Activated naive CD4-positive, alpha-beta T cell treated with anti-CD3 and anti-CD28 coated beads, Interleukin-2, amount 10 ng/mL, durations not matched to agents 7 days and 5 days (primary cell): ENCODE results near the gene ATP2B2.
"Not testable (repeated sequence)": the region's sequence is repeated elsewhere in the genome, so short reads cannot be mapped to it uniquely, and the experiment has no call there.

ENCODE experiments used
- CTCF ChIA-PET: fragments of 350-600 bp; sonication (Branson Sonifier 250); formaldehyde crosslinking; loops from one replicate; lab custom pipeline; 2021; ENCODE audit warnings: antibody characterized with exemption; lab: Charles Lee
- DNase-seq: peaks from one replicate; pipeline ENCODE4 v3.0.0-alpha.2; 2020
- H3K27ac Mint-ChIP-seq: one replicate; pipeline ENCODE4 v1.8.0; 2021; ENCODE audit warnings: mild to moderate bottlenecking, moderate library complexity, mixed read lengths
- H3K27me3 Mint-ChIP-seq: one replicate; pipeline ENCODE4 v1.8.0; 2021; ENCODE audit warnings: mild to moderate bottlenecking, mixed read lengths
- H3K36me3 Mint-ChIP-seq: one replicate; pipeline ENCODE4 v1.8.0; 2021; ENCODE audit warnings: mixed read lengths
- H3K4me1 Mint-ChIP-seq: one replicate; pipeline ENCODE4 v1.8.0; 2021; ENCODE audit warnings: mixed read lengths
- H3K4me3 Mint-ChIP-seq: one replicate; pipeline ENCODE4 v1.8.0; 2021; ENCODE audit warnings: mild to moderate bottlenecking, moderate library complexity, mixed read lengths
- H3K9me3 Mint-ChIP-seq: one replicate; pipeline ENCODE4 v1.8.0; 2021; ENCODE audit warnings: mixed read lengths

ATP2B2 gene

GRCh38 chr3:10546181-10546624 lies 40.8 kb upstream of the ATP2B2 start:
- Mint-ChIP-seq H3K36me3 (no peaks in the 10 kb centered on the region), H3K9me3 (peaks cover 11% of the 10 kb centered on the region), H3K4me3 (no peak overlapping the region), H3K27ac (no peak overlapping the region), H3K27me3 (no peaks in the 10 kb centered on the region), H3K4me1 (peaks cover under 1% of the 10 kb centered on the region)
- CTCF ChIA-PET = no interaction called here
- DNase-seq = no peak

DNA sequence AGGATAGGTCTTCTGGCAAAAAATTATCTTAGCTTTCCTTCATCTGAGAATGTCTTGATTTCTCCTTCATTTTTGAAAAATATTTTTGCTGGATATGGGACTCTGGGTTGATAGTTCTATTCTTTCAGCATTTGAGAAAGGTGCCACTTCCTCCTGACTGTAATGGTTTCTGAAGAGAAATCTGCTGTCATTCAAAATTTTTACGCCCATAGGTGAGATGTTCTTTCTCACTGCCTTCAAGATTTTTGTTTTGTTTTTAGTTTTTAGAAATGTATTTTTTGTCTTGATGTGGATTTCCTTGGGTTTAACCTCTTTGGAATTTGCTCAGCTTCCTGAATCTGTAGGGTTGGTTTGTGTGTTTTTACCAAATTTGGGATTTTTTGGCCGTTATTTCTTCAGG lies 37.1 kb upstream of the ATP2B2 start:
- Mint-ChIP-seq H3K27ac (no peak overlapping the region), H3K27me3 (peaks cover 12% of the 10 kb centered on the region), H3K36me3 (no peaks in the 10 kb centered on the region), H3K9me3 (peaks cover 15% of the 10 kb centered on the region), H3K4me3 (no peak overlapping the region), H3K4me1 (no peaks in the 10 kb centered on the region)
- DNase-seq = no peak
- CTCF ChIA-PET = no interaction called here

- H3K36me3 Mint-ChIP-seq, H3K4me1 Mint-ChIP-seq, CTCF ChIA-PET, H3K4me3 Mint-ChIP-seq, H3K27ac Mint-ChIP-seq, DNase-seq: not testable (repeated sequence)
- H3K27me3 Mint-ChIP-seq = peaks cover 17% of the 10 kb centered on the region
- peaks cover 15% of the 10 kb centered on the region for H3K9me3 Mint-ChIP-seq
Measured at GRCh38 chr3:10540347-10540746, 35.0 kb upstream of the ATP2B2 start.

GRCh38 chr3:10534066-10534465 lies 28.7 kb upstream of the ATP2B2 start:
- Mint-ChIP-seq H3K9me3 (no peaks in the 10 kb centered on the region), H3K36me3 (no peaks in the 10 kb centered on the region), H3K27me3 (peaks cover 17% of the 10 kb centered on the region), H3K4me1 (no peaks in the 10 kb centered on the region), H3K4me3 (no peak overlapping the region), H3K27ac (no peak overlapping the region)
- no peak for DNase-seq
- CTCF ChIA-PET = interaction anchor here (1.5 kb wide), 1 partner anchor 204 kb away, joined by 4 read pairs; no protein-coding TSS in a partner anchor

DNA sequence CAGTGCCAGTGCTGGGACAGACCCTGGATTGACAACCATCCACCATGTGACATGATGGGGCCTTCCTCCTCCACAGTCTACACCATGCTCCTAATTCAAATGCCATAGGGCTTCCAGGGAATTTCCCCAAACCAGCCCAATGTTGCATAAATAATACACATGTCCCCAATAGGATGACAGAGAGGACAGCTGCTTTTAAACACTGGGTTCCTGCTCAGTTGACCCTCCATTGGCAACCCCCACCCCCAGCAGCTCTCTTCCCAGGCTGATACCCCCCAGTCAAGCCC lies 28.3 kb upstream of the ATP2B2 start:
- H3K4me1 Mint-ChIP-seq = no peaks in the 10 kb centered on the region
- no peaks in the 10 kb centered on the region for H3K36me3 Mint-ChIP-seq
- H3K4me3 Mint-ChIP-seq = no peak overlapping the region
- H3K27me3 Mint-ChIP-seq = peaks cover 14% of the 10 kb centered on the region
- H3K9me3 Mint-ChIP-seq = no peaks in the 10 kb centered on the region
- H3K27ac Mint-ChIP-seq = no peak overlapping the region
- CTCF ChIA-PET = interaction anchor here (1.5 kb wide), 1 partner anchor 205 kb away, joined by 4 read pairs; no protein-coding TSS in a partner anchor
- no peak for DNase-seq

- Mint-ChIP-seq H3K27me3 (peaks cover 9% of the 10 kb centered on the region), H3K4me3 (no peak overlapping the region), H3K36me3 (no peaks in the 10 kb centered on the region), H3K4me1 (no peaks in the 10 kb centered on the region), H3K27ac (no peak overlapping the region), H3K9me3 (no peaks in the 10 kb centered on the region)
- CTCF ChIA-PET = interaction anchor here (1.5 kb wide), 1 partner anchor 205 kb away, joined by 4 read pairs; no protein-coding TSS in a partner anchor
- no peak for DNase-seq
Measured at GRCh38 chr3:10532939-10533736, 27.8 kb upstream of the ATP2B2 start.

GRCh38 chr3:10531031-10531430 lies 25.6 kb upstream of the ATP2B2 start:
- Mint-ChIP-seq H3K9me3 (no peaks in the 10 kb centered on the region), H3K27ac (no peak overlapping the region), H3K4me3 (no peak overlapping the region), H3K36me3 (no peaks in the 10 kb centered on the region), H3K27me3 (peaks cover 10% of the 10 kb centered on the region), H3K4me1 (no peaks in the 10 kb centered on the region)
- CTCF ChIA-PET = no interaction called here
- no peak for DNase-seq

- no peak for DNase-seq
Measured at GRCh38 chr3:10530241-10530640, 24.9 kb upstream of the ATP2B2 start.

DNA sequence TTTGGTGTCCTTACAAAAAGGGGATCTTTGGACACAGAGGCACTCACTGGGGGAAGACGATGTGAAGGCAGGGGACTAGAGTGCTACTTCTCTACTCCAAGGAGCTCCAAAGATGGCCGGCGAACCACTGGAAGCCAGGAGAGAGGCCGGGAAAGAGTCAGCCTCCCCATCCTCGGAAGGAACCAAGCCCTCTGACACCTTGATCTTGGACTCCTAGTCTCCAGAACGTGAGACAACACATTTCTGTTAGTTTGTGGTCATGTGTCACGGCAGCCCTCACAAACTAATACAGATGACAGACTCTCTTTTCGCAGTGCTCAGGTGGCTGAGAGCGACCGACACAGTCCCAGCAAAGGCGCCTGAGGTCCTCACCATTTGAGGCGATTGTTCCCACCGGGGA lies 24.4 kb upstream of the ATP2B2 start:
- H3K36me3 Mint-ChIP-seq = no peaks in the 10 kb centered on the region
- H3K4me3 Mint-ChIP-seq = no peak overlapping the region
- H3K9me3 Mint-ChIP-seq = no peaks in the 10 kb centered on the region
- H3K27ac Mint-ChIP-seq = no peak overlapping the region
- no peaks in the 10 kb centered on the region for H3K4me1 Mint-ChIP-seq
- CTCF ChIA-PET = interaction anchor here (1.2 kb wide), 1 partner anchor 74 kb away, joined by 3 read pairs; no protein-coding TSS in a partner anchor
- DNase-seq = no peak
- H3K27me3 Mint-ChIP-seq = peaks cover 17% of the 10 kb centered on the region

More at GRCh38 chr3:10530241-10530640, 24.9 kb upstream of the ATP2B2 start:
- Mint-ChIP-seq H3K27me3 (peaks cover 13% of the 10 kb centered on the region), H3K9me3 (no peaks in the 10 kb centered on the region), H3K4me3 (no peak overlapping the region), H3K36me3 (no peaks in the 10 kb centered on the region), H3K4me1 (no peaks in the 10 kb centered on the region), H3K27ac (no peak overlapping the region)
- CTCF ChIA-PET = interaction anchor here (1.2 kb wide), 1 partner anchor 73 kb away, joined by 3 read pairs; no protein-coding TSS in a partner anchor

- DNase-seq = no peak
- peaks cover 28% of the 10 kb centered on the region for H3K27me3 Mint-ChIP-seq
- H3K36me3 Mint-ChIP-seq = no peaks in the 10 kb centered on the region
- CTCF ChIA-PET = no interaction called here
- no peaks in the 10 kb centered on the region for H3K9me3 Mint-ChIP-seq
- H3K4me3 Mint-ChIP-seq = no peak overlapping the region
- H3K4me1 Mint-ChIP-seq = no peaks in the 10 kb centered on the region
- no peak overlapping the region for H3K27ac Mint-ChIP-seq
Measured at GRCh38 chr3:10528046-10528445, 22.7 kb upstream of the ATP2B2 start.

- CTCF ChIA-PET = interaction anchor here (0.6 kb wide), 1 partner anchor 158 kb away, joined by 3 read pairs; no protein-coding TSS in a partner anchor
- H3K36me3 Mint-ChIP-seq = no peaks in the 10 kb centered on the region
- no peak for DNase-seq
- H3K4me3 Mint-ChIP-seq = no peak overlapping the region
- peaks cover 31% of the 10 kb centered on the region for H3K27me3 Mint-ChIP-seq
- no peaks in the 10 kb centered on the region for H3K4me1 Mint-ChIP-seq
- H3K27ac Mint-ChIP-seq = no peak overlapping the region
- H3K9me3 Mint-ChIP-seq = no peaks in the 10 kb centered on the region
Measured at GRCh38 chr3:10527295-10528001, 22.1 kb upstream of the ATP2B2 start.

GRCh38 chr3:10526366-10526765 lies 21.0 kb upstream of the ATP2B2 start:
- CTCF ChIA-PET = no interaction called here
- Mint-ChIP-seq H3K36me3 (no peaks in the 10 kb centered on the region), H3K27ac (no peak overlapping the region), H3K4me3 (no peak overlapping the region), H3K9me3 (no peaks in the 10 kb centered on the region), H3K4me1 (no peaks in the 10 kb centered on the region), H3K27me3 (peaks cover 41% of the 10 kb centered on the region)
- DNase-seq = no peak

DNA sequence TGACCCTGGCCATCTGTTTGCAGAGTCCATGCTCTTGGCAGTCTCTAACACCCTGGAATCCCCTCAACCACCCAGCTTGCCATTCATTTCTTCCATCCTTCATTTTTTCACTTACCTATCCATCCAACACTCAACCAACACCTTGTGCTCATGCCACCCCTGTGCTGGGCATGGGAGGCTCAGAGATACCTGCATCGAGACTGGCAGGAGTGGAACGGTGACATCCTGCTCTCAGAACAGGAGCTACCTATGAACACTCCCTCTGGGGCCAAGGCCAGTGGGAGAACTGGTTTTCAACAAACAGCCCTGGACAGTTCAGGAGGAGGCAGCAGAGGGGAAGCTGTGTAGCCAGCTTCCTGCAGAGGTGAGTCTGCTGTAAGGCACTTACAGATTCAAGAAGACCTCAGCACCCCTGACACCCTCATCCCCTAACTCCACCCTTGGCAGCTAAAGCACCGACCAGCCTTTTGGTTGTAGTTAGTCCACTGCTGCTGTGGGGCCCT lies 19.5 kb upstream of the ATP2B2 start:
- H3K27ac Mint-ChIP-seq = no peak overlapping the region
- no peaks in the 10 kb centered on the region for H3K4me1 Mint-ChIP-seq
- H3K36me3 Mint-ChIP-seq = no peaks in the 10 kb centered on the region
- peaks cover 42% of the 10 kb centered on the region for H3K27me3 Mint-ChIP-seq
- H3K4me3 Mint-ChIP-seq = no peak overlapping the region
- CTCF ChIA-PET = no interaction called here
- no peaks in the 10 kb centered on the region for H3K9me3 Mint-ChIP-seq
- DNase-seq = no peak

DNA sequence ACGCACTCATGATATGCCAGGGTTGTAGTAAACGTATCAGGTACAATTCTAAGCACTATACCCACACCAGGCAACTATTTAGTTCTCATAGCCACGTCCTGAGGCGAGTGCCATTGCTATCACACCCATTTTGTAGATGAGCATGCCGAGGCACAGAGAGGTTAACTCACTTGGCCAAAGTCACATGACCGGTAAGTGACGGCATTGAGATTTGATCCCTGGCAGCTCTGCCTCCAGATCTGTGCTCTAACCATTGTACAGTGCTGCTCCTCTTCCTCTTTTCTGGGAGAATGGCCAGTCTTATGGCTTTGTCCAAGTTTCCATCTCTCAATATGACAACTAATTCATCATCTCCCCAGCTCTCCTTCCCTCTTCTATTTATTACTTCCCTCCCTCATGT lies 18.9 kb upstream of the ATP2B2 start:
- DNase-seq = no peak
- H3K4me3 Mint-ChIP-seq = no peak overlapping the region
- no peak overlapping the region for H3K27ac Mint-ChIP-seq
- H3K9me3 Mint-ChIP-seq = no peaks in the 10 kb centered on the region
- peaks cover 42% of the 10 kb centered on the region for H3K27me3 Mint-ChIP-seq
- H3K36me3 Mint-ChIP-seq = no peaks in the 10 kb centered on the region
- no peaks in the 10 kb centered on the region for H3K4me1 Mint-ChIP-seq
- CTCF ChIA-PET = no interaction called here
